Measurements from ENCODE around the gene YJU2.

DNA sequence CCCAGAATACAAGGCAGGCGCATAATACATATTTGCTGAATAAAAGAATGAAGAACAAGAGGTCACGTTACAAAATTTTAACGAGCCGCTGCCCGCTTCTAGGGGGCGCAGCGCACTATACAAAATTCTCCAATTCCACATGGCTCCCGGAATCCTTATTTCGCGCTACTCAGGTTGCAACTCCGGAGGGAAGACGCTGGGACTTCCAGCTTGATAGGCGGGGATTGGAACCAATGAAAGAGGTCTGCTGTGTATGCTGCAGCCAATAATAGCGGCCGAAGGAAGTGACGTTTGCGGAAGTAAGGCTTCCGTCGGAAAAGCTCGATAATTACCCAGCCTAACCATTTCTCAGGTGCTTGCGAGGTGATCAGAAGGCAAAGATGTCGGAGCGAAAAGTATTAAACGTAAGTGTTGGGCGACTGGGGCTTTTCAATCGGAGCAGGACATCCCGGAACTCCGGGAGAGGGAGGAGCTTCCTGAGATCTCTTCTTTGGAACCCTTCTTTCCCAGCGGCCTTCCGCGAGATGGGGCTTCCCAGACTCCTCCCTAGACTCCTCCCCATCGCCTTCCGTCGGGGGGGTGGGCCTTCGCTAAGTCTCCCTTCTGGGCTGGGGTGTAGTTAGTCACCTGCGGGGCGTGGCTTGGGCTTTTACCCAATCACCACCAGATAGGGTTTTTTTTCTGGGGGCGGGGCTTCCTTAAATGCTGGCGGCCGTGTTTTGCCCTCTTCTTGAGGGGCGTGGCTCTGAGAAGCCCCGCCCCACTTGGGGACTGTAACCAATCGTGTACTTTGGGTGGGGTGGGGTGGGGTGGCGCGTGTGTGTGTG, at the start of gene YJU2:
- TF ChIP-seq, protein P1, sequence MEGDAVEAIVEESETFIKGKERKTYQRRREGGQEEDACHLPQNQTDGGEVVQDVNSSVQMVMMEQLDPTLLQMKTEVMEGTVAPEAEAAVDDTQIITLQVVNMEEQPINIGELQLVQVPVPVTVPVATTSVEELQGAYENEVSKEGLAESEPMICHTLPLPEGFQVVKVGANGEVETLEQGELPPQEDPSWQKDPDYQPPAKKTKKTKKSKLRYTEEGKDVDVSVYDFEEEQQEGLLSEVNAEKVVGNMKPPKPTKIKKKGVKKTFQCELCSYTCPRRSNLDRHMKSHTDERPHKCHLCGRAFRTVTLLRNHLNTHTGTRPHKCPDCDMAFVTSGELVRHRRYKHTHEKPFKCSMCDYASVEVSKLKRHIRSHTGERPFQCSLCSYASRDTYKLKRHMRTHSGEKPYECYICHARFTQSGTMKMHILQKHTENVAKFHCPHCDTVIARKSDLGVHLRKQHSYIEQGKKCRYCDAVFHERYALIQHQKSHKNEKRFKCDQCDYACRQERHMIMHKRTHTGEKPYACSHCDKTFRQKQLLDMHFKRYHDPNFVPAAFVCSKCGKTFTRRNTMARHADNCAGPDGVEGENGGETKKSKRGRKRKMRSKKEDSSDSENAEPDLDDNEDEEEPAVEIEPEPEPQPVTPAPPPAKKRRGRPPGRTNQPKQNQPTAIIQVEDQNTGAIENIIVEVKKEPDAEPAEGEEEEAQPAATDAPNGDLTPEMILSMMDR (IDR thresholded peaks at IDR 0.05; ENCODE audit: low read length), result peak; percentile 64
- TF ChIP-seq EZH2 (optimal IDR thresholded peaks at IDR 0.05; ENCODE audit: low read depth, low read length) (no peak), EZH2phosphoT487 (IDR thresholded peaks at IDR 0.05; ENCODE audit: low read length) (no peak)
